GM19324 (cell line): Measurements from ENCODE around the gene SH3PXD2A.
"Not testable (repeated sequence)": the region's sequence is repeated elsewhere in the genome, so short reads cannot be mapped to it uniquely, and the experiment has no call there.

Experiments used
- ATAC-seq: cut with Tn5 transposase; IDR thresholded peaks from one replicate; pipeline ENCODE4 v1.9.1; 2021; ENCODE audit warnings: mild to moderate bottlenecking, moderate library complexity; ENCODE audit not compliant: unreplicated experiment, low FRiP score

Gene SH3PXD2A

DNA sequence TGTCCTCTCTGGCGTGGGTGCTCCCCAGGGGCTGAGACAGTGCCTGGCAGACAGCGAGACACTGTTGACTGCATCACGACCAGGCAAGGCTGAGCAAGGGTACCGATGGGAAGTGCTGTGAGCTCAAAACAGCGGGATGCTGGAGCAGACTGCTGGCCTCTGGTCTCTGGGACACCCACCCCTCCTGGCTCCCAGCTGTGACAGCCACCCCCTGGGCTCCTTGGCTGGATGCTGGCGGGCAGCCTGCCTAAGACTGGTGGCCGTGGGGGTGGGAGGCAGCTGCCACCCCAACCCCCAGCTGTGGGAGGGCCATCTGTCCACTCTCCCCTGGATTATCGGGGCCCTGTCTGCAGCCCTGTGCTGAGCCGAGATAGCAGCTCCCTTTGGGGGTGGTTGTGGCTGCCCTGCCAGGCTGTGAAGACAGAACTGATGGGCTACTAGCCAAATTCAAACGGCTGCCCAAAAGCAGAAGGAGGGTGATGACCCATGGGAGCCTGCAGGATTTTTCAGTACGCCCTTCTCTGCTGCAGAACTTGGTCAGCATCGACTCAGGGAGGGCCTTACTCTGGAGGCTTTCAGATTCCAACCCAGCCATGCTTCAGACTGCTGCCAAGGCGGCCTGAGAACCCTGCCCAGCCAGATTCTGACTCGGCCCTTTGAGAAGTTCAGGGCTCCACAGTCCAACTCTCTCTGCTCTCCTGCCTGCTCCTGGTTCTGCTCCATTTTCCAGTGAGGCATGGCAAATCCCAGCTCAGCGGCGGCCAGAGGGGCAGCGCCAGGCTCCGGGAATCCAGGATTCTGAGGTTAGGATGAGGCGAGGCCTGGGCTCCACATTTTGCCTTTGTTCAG, 236.6 kb downstream of the SH3PXD2A start:
- ATAC-seq, result no peak

DNA sequence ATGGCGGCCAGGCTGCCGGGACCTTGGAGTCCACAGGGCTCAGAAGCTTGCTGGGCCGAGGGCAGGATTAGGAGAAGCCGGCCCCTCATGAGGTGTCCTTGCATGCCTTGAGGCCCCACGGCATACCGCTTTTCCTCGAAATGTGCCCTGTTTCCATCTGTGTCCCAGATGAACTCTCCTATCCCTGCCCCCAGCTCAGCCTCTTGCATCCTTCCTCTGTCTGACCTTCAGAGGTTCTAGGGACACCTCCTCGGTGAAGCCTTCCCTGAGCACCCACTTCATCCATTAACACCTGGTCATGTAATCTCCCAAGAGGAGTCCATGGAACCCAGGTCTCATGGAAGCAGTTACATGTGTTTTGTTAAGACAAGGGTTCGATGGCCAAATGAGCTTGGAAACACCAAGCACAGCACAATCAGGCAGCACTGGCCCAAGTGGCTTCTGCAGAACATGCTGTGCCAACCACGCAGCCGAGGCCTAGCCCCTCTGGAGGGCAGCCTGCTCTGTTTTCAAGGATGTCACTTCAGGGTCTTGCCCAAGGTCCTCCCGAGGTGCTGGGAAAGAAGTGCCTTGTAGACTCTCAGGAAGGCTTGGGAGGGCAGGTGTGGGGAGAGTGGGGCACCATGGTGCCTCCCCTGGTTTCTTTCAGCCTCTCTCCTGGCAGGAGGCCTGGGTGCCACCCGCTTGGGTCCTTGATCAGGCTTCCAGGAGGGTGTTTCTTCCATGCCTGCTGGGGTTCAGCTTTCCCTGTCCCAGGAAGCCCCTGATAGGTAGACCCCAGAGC, 237.6 kb downstream of the SH3PXD2A start:
- no peak for ATAC-seq

DNA sequence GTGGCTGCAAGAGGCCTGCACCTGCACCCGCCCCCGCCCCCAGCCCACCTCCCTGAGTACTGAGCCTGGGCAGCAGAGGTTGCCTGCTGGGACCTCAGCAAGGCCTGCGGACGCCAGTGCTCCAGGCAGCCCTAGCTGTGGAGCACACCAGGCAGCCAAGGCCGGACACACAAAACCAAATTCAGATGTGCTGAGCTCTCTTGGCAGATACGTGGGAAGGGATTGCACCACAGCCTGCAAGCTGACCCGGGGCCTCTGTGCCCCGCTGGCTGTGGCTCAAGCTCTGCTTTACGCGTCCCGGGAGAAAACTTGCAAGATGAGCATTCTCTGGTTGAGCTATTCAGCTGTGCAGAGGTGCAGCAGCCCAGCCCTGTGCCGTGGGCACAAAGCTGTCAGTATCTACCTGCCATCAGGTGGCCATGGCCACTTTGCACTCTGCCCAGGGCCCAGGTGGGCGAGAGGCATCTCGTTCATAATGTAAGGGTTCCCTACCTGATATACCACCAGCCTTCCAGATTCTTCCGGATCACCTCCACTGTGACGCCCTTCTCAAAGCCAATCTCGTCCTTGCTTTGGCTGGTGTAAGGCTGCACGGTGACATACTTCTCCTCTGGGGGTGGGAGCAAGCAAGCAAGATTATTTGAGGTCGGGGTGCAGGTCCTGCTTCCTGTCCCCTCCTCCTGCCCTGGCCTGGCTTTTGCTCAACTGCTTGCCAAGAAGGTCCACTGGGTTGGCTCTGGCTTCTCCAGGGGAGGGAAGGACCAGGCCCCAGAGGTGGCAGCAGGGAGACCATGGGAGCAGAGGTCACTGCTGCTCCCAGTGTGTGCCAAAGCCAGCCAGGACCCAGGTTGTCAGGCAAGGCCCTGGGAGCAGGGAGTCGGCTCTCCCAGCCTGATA, 238.4 kb downstream of the SH3PXD2A start:
- ATAC-seq, result no peak

DNA sequence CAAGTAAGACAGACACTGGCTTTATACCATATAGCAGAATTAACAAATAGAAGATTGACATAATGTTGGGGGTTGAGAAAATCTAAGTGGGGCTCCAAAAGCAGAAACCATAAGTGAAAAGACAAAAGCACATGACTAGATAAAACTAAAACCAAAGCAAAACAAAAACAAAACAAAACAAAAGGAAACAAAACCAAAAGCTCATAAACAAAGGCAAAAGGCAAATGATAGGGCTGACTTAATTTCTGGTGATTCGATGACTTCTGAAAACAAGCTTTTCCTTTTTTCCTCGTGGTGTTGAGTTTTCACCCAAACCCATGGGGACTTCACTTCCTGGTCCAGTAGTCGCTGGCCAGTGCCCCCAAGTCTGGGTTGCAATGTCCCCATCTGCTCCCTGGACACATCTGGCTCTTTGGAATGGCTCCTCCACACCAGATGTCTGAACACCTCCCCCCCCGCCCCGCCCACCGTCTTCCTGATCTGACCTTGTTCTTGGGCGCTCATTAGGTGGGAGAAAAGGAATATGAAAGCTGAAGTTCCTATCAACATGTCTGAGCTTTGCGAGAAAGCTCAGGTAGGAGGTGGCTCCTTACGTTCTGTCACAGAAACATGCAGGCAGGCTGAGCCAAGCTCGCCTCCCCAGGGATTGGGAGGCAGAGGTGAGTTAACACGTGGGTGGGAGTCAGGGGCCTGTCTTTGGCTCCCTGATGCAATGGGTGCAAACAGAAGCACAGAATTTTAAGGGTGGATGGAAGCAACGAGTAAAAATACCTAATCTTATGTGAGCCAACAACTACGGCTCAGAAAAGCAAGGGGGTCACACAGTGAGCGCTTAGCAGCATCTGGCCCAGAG, 240.8 kb downstream of the SH3PXD2A start:
- no peak for ATAC-seq

DNA sequence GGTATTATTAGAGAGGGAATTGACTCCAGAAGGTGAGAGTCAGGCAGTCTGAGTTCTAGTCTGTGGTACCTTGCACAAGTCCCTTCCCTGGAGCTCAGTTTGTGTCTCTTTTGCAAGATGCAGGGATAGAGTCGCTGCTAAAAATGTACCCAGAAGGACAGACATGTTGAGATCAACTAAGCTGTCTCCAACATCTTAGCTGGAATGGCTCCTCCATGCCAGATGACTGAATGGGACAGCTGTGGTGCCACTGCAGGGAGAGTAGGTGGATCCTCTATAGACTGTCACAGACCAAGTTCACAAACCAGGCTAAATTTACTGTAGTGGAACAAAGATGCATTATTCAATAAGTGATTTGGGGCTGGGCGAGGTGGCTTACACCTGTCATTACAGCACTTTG, 241.8 kb downstream of the SH3PXD2A start:
- no peak for ATAC-seq

DNA sequence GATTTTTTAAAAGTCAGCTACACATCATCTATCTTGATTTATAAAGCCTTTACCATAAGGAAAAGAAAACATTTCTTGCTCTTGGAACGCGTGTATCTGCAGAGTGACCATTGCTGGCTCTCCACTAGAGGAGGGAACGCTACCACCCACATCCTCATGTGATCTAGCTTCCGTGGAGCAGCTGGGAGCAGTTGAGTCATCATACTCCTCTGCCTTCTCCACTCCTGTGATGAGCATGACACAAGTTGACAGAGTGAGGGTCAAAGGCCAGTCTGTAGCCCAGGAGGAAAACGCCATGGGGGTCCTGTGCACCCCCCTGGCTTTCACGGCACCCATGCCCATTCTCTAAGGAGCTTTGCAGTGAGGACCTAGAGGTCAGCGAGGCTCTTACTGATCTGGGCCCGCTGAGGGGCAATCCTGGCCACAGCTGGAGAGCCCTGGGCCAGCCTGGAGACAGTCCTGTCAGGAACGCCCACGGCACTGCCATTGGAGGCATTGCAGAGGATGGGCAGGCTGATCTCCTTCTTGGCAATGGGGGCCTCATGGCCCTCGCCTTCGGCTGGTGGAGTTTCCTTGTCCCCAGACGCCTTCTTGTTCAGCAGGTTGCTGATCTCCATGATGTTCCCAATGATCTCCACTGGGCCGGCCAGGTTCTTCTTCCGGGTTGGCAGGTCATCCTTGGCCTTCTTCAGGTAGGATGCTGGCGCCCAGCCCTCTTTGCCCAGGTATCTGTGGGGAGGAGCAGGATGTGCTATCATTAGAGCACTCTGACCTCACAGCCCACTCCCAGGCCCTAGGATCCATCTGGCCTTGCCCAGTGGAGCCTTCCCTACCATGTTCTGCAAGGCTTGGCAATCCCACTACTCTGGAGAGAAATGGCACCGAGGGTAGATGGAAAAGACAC, 242.7 kb downstream of the SH3PXD2A start:
- ATAC-seq, result no peak

DNA sequence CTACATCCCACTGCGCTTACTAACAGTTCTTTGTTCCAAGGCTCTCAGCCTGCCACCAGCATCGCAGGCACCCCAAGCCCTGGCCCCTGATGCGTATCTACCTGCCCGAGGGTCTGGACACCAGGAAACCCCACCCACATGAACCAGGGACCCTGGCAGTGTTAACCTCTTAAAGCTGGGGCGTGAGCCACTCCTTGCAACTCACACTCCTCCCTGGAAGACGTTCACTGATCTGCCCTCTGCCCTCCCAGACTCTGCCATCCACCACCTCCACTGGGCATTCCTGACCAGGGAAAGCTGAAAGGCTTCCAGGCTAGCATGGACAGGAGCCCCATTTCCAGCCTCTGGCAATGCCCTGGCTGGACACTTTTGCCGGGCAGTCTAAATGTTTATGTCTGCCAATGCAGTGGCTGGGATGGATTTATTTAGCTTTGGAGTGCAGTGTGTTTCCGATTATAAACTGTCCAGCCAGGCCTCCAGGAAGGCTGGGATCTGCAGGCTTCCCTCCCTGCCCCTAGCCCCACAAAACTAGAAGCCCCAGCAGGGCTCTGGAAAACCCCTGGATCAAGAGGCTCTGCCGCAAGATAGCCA, 244.4 kb downstream of the SH3PXD2A start:
- ATAC-seq, result no peak

DNA sequence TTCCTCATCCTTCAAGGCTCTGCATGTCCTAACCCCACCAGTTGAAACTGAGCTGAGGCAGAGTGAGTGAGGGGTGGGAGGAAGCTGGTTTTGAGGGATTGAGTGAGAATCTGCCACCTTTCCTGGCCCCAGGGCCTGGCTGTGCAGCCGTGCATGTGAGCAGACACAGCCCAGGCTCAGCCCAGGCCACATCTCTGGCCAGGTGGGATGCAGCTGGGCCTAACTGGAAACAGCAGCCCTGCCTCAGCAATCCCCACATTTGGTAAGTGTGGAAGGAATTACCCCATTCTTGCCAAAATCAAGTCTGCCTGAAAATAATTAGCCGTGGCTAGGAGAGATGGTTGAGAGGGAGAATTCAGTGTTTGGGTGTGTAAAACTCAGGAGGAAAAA, 245.3 kb downstream of the SH3PXD2A start:
- no peak for ATAC-seq

DNA sequence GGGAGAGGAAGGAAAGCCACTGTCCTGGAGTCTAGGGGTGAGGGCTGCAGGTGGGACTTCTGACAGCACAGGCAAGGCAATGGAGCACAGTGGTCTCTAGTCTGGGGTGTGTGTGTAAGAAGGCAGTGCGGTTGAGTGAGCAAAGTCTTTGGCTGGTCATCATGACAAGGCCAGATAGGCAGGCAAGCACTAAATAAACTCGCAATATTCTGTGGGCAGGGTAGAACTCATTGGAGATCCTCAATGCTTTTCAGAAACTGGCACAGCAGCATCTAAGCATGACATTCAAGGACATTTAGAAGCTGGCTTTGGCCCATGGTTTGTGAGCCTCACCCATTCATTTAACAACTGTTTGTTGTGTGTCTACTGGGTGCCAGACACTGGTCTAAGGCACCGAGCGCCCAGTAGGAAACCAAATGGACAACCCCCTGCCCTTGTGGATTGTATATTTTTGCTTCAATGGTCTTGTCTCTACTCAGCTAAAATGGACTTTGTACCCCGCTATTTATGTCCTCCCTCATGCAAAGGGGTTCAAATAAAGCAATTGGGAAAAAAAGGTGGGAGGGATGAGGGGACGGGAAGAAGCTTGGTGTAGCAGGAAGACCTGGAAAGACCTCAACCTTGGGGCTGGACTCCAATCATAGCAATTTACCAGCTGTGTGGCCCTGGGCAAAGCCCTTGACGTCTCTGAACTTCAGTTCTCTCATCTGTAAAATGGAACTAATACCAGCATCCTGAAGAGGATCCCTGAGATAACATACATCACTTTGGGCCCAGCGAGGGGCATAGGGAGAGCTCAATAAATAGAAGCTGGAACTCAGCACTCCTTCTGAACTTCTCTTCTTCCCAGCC, 245.9 kb downstream of the SH3PXD2A start:
- ATAC-seq, result no peak

DNA sequence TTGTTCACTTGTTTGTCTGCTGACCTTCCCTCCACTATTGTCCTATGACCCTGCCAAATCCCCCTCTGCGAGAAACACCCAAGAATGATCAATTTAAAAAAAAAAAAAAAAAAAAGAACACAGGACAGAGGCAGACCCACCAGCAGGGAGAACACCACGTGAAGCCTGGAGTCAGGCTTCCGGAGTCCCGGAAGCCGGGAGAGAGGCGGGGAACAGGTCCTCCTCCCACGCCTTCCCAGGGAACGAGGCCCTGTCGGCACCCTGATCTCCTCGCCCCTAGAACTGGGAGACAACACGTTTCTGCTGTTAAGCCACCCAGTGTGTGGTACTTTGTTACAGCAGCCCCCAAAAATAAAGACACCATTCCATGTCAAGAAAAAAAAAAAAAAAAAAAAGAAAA, 247.3 kb downstream of the SH3PXD2A start:
- ATAC-seq, result not testable (repeated sequence)

DNA sequence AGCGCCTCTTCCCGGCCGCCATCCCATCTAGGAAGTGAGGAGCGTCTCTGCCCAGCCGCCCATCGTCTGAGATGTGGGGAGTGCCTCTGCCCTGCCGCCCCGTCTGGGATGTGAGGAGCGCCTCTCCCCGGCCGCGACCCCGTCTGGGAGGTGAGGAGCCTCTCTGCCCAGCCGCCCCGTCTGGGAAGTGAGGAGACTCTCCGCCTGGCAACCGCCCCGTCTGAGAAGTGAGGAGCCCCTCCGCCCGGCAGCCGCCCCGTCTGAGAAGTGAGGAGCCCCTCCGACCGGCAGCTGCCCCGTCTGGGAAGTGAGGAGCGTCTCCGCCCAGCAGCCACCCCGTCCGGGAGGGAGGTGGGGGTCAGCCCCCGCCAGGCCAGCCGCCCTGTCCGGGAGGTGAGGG, 248.3 kb downstream of the SH3PXD2A start:
- ATAC-seq, result not testable (repeated sequence)

DNA sequence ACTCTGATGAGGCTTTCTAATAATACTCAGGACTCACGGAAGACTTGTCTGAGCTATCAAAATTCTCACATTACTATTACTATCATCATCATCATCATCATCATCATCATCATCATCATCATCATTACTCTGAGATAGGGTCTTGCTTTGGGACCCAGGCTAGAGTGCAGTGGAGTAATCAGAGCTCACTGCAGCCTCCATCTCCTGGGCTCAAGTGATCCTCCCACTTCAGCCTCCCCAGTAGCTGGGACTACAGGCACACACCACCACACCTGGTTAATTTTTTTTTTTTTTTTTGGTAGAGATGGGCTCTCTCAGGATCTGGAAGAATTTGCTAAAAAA, 249.3 kb downstream of the SH3PXD2A start:
- not testable (repeated sequence) for ATAC-seq

DNA sequence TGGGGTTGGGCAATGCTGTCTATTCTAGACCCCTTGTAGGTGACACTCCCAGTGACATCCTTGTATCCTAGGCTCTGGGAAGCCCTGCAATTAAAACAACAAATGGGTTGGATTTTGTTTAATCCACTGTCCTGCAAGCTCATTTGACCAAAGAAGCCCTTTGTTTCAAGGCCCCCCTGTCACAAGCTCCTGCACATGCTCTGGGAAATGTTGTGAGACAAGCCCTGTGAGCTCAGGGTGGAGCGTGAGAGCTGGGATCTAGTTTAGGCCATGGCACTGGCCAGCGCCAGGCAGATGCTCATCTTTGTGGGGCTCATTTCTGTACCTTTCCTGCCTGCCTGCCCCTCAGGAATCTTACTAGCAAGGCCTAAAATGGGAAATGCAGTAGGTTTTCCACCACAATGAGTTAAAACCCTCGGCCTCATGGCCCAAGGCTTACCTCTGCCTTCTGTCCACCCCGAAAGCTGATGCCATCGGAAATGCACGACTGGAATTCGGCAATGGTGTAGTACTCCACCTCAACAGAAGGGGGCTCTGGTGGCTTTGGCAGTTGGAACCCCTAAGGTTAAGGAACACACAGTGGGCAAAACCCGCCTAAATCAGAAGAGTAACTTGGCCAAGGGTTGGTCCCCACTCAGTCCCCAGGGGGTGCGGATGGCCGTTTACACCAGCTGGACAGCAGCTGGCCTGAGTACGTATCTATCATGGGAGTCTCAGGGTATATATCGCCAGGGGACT, 249.8 kb downstream of the SH3PXD2A start:
- ATAC-seq, result no peak

DNA sequence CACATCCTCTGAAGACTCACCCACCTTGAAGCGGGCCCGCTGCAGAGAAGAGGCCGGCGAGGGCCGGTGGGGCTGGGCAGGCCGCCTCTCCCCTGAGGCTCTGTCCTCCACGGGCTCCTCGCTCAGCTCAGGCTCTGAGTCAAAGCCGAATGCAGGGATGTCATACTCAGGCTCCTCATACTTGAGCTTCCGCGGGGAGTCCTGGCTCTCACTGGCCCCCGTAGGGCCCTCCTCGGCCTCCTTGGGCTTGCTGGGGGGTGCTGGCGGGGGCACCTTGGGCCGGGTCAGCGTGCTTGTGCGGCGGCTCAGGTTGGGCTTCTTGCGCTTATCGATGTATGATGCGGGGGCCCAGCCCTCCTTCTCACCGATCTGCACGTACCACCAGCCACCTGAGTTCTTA, 252.0 kb downstream of the SH3PXD2A start:
- ATAC-seq, result no peak

DNA sequence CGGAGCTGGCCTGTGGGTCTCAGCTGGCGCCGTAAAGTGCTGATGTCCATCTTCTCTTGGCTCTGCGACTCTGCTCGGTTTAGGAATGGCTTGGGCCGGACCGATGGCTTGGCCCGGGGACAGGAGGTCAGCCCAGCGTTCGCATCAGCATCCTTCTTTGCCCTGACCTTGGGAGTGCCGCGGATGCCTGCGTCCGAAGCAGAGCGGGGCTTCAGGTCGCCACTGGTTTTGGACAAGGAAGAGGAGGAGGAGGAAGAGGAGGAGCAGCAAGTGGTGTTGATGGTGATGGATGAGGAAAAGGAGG, 252.6 kb downstream of the SH3PXD2A start:
- ATAC-seq, result no peak

DNA sequence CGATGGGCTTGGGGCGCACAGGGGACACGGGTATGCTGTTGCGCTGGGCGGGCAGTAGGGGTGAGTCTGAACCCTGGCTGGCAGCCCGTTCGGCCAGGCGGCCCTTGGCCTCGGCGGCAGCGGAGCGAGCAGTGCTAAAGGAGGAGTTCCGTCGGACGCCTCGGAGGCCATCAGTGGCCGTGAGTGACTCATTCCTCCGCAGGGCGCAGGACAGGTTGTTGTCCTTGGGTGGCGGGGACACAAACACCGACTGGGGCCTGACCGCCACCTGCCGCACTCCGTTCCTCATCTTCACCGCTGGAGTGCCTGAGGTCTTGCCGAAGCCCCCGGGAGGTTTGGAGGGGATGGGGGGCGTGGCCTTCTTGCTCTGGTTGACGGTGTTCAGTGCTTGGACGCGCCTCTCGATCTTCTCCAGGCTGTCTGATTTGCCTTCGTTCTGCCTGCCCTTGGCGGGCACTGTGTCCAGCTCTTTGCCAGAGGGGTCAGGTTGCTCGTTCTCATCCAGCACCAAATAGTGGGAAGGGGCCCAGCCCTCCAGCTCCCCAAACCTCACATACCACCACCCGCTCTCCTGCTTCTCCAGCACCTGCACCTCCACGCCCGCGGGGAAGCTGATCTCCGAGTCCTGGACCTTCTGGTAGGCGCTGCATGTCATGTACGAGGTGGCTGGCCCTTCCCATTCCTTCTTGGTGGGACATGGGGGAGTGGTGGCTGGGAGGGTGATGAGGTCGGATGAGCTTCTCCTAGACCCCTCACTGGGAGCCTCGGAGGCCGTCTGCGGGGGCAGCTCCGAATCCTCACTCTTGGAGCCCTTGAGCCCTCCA, 253.1 kb downstream of the SH3PXD2A start:
- ATAC-seq, result no peak
